HG03139 (cell line): ENCODE measurements around the gene KAT2B.
"Not testable (repeated sequence)": the region's sequence is repeated elsewhere in the genome, so short reads cannot be mapped to it uniquely, and the experiment has no call there.

Experiments
- ATAC-seq: cut with Tn5 transposase; IDR thresholded peaks from one replicate; pipeline ENCODE4 v1.9.1; 2021; ENCODE audit not compliant: unreplicated experiment

The KAT2B gene

GRCh38 chr3:20039765-20040547 is at the start of gene KAT2B:
KAT2B (plus strand) TSS chr3:20040446; CDS start chr3:20040478, 32 bp downstream.
- peak; percentile 51 for ATAC-seq

GRCh38 chr3:19994796-19995195 is 45.5 kb upstream of the KAT2B start:
- no peak for ATAC-seq

GRCh38 chr3:19997502-19997901 is 42.7 kb upstream of the KAT2B start:
- no peak for ATAC-seq

GRCh38 chr3:20001932-20002331 is 38.3 kb upstream of the KAT2B start:
- no peak for ATAC-seq

GRCh38 chr3:20007960-20008359 is 32.3 kb upstream of the KAT2B start:
- ATAC-seq = no peak

GRCh38 chr3:20008646-20009045 is 31.6 kb upstream of the KAT2B start:
- no peak for ATAC-seq

GRCh38 chr3:20012164-20012563 is 28.1 kb upstream of the KAT2B start, which contains the start of gene PP2D1:
PP2D1 (minus strand) TSS chr3:20012264; CDS start chr3:20012072, 192 bp downstream.
- ATAC-seq = no peak

GRCh38 chr3:20013396-20013795 is 26.9 kb upstream of the KAT2B start:
- ATAC-seq = no peak

- ATAC-seq = no peak
These were observed 24.7 kb upstream of the KAT2B start for GRCh38 chr3:20015525-20015924.

- ATAC-seq = not testable (repeated sequence)
These were observed 24.2 kb upstream of the KAT2B start for GRCh38 chr3:20016076-20016475.

- ATAC-seq = no peak
These were observed 17.2 kb upstream of the KAT2B start for GRCh38 chr3:20022954-20023622.

GRCh38 chr3:20023623-20024405 is 16.4 kb upstream of the KAT2B start:
- no peak for ATAC-seq

- ATAC-seq = no peak
These were observed 13.1 kb upstream of the KAT2B start for GRCh38 chr3:20027136-20027535.

- no peak for ATAC-seq
These were observed 11.3 kb upstream of the KAT2B start for GRCh38 chr3:20028905-20029331.

GRCh38 chr3:20031939-20032338 is 8.3 kb upstream of the KAT2B start:
- ATAC-seq = not testable (repeated sequence)

- ATAC-seq = no peak
These were observed 5.2 kb upstream of the KAT2B start for GRCh38 chr3:20035019-20035418.

GRCh38 chr3:20037255-20037996 is 2.8 kb upstream of the KAT2B start:
- ATAC-seq = no peak

GRCh38 chr3:20038699-20039465 is 1.4 kb upstream of the KAT2B start:
- no peak for ATAC-seq

- ATAC-seq = no peak
These were observed 831 bp upstream of the KAT2B start for GRCh38 chr3:20039466-20039764.

- ATAC-seq = peak; percentile 34
These were observed 426 bp downstream of the KAT2B start for GRCh38 chr3:20040548-20041196.
